Esophagus squamous epithelium (tissue), 4 donors: ENCODE results near the gene SMCO3.

Experiments
- POLR2A ChIP-seq, 4 donors: fragments of 450-650 bp; IDR thresholded peaks; one replicate each; pipeline ENCODE4 v1.6.1; 2017; ENCODE audit warnings: antibody characterized with exemption in 4 of 4, mild to moderate bottlenecking in 4 of 4, moderate library complexity in 3 of 4
- TF ChIP-seq, protein P1 (sequence below), 6 experiments: fragments of 450-650 bp in 4 of 6; fragments of 200-600 bp in 2 of 6; sonication (generic) in 2 of 6; IDR thresholded peaks; one replicate each; pipeline ENCODE4 v1.5.1; 2016 to 2019; ENCODE audit warnings: antibody characterized with exemption in 6 of 6, mild to moderate bottlenecking in 4 of 6, moderate library complexity in 4 of 6

DNA sequence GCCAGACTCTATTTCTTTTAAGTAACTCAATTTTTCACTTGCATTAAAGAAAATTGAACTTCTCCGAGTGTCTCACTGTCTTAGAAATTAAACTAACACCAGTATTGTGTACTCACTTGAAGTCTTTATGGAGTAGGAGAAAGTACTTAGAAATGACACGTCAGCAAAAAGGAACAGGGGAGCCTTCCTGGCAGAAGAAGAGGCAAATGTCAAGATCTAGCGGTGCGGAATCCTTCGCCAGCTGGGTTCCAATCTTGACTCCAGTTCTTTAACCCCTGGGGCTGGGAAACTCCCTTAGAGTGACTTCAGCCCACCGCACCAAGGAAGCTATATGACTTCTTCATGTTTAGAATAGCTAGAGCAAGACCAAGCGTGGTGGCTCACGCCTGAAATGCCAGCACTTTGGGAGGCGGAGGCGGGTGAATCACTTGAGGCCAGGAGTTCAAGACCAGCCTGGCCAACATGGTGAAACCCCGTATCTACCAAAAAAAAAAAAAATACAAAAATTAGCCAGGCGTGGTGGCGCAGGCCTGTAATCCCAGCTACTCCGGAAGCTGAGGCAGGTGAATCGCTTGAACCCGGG lies 45.1 kb downstream of the SMCO3 start:
- TF ChIP-seq POLR2A (IDR thresholded peaks at IDR 0.05) = no peak
- TF ChIP-seq, protein P1, sequence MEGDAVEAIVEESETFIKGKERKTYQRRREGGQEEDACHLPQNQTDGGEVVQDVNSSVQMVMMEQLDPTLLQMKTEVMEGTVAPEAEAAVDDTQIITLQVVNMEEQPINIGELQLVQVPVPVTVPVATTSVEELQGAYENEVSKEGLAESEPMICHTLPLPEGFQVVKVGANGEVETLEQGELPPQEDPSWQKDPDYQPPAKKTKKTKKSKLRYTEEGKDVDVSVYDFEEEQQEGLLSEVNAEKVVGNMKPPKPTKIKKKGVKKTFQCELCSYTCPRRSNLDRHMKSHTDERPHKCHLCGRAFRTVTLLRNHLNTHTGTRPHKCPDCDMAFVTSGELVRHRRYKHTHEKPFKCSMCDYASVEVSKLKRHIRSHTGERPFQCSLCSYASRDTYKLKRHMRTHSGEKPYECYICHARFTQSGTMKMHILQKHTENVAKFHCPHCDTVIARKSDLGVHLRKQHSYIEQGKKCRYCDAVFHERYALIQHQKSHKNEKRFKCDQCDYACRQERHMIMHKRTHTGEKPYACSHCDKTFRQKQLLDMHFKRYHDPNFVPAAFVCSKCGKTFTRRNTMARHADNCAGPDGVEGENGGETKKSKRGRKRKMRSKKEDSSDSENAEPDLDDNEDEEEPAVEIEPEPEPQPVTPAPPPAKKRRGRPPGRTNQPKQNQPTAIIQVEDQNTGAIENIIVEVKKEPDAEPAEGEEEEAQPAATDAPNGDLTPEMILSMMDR (IDR thresholded peaks at IDR 0.05) = no peak
